Esophagus muscularis mucosa (tissue), 3 donors: ENCODE measurements around the gene ADGRA1.

Experiments used
- CTCF ChIP-seq, 3 experiments: fragments of 200-600 bp in 2 of 3; fragments of 450-650 bp in 1 of 3; sonication (generic) in 2 of 3; IDR thresholded peaks; one replicate each; pipeline ENCODE4 v1.5.1; 2017 to 2019; ENCODE audit warnings: antibody characterized with exemption in 3 of 3, mild to moderate bottlenecking in 2 of 3, moderate library complexity in 1 of 3
- EP300 ChIP-seq: sonication (generic); formaldehyde crosslinking; IDR thresholded peaks from one replicate; pipeline ENCODE4 v1.6.1; 2017; ENCODE audit warnings: antibody characterized with exemption

GRCh38 chr10:133131734-133132472 is 44.2 kb downstream of the ADGRA1 start:
- TF ChIP-seq CTCF (IDR thresholded peaks at IDR 0.05) (no peak), EP300 (no peak)
